ENCODE measurements around the gene CRTC3. TPM values are rescaled to one million over a fixed set of nuclear protein-coding genes. Genes with fewer than 3 reads are reported as not detected.
A peak's percentile ranks its signal among the peaks of the same experiment; 100 is the strongest.

Gene CRTC3
- total RNA-seq, 1 experiment from 2014 or later, result 27.7 TPM

GRCh38 chr15:90617668-90618097 lies 88.0 kb downstream of the CRTC3 start:
- Histone ChIP-seq H3K4me3 (ENCODE audit: low read length) (no peak overlapping the region), H3K27me3 (ENCODE audit: low read length) (no peaks in the 10 kb centered on the region), H3K36me3 (ENCODE audit: insufficient read depth, low read length) (0 out of 2 replicates have a peak, but pooled peaks cover 3% of the 10 kb centered on the region), H3K9me3 (ENCODE audit: low read length) (no peaks in the 10 kb centered on the region), H3K4me1 (ENCODE audit: low read length) (peaks cover 36% of the 10 kb centered on the region), H3K4me2 (ENCODE audit: low read depth, low read length, poor library complexity, severe bottlenecking) (no peak overlapping the region), H3K27ac (ENCODE audit: low read length) (no peak overlapping the region), H4K20me1 (ENCODE audit: insufficient read depth, low read depth, low read length) (no peaks in the 10 kb centered on the region), H2AFZ (ENCODE audit: low read length) (no peak overlapping the region), H3K9me2 (replicated peaks; ENCODE audit: insufficient read depth, low read length) (no peaks in the 10 kb centered on the region), H3K9ac (ENCODE audit: low read length) (no peak overlapping the region), H3K79me2 (ENCODE audit: low read length) (no peaks in the 10 kb centered on the region)
- DNase-seq, result no peak

- peaks cover 33% of the 10 kb centered on the region for H3K4me1 ChIP-seq (ENCODE audit: low read length)
- no peak overlapping the region for H3K4me3 ChIP-seq (ENCODE audit: low read length)
- DNase-seq, result no peak
- no peaks in the 10 kb centered on the region for H3K9me2 ChIP-seq (replicated peaks; ENCODE audit: insufficient read depth, low read length)
- no peaks in the 10 kb centered on the region for H3K9me3 ChIP-seq (ENCODE audit: low read length)
- H3K27me3 ChIP-seq (ENCODE audit: low read length), result no peaks in the 10 kb centered on the region
- no peak overlapping the region for H2AFZ ChIP-seq (ENCODE audit: low read length)
- H4K20me1 ChIP-seq (ENCODE audit: insufficient read depth, low read depth, low read length), result no peaks in the 10 kb centered on the region
- no peaks in the 10 kb centered on the region for H3K79me2 ChIP-seq (ENCODE audit: low read length)
- H3K36me3 ChIP-seq (ENCODE audit: insufficient read depth, low read length), result 0 out of 2 replicates have a peak, but pooled peaks cover 1% of the 10 kb centered on the region
- H3K4me2 ChIP-seq (ENCODE audit: low read depth, low read length, poor library complexity, severe bottlenecking), result no peak overlapping the region
- H3K9ac ChIP-seq (ENCODE audit: low read length), result no peak overlapping the region
- H3K27ac ChIP-seq (ENCODE audit: low read length), result no peak overlapping the region
These were observed 88.8 kb downstream of the CRTC3 start for GRCh38 chr15:90618330-90619125.

- Histone ChIP-seq H4K20me1 (ENCODE audit: insufficient read depth, low read depth, low read length) (no peaks in the 10 kb centered on the region), H3K9me3 (ENCODE audit: low read length) (no peaks in the 10 kb centered on the region), H3K27me3 (ENCODE audit: low read length) (no peaks in the 10 kb centered on the region), H3K4me1 (ENCODE audit: low read length) (peaks cover 27% of the 10 kb centered on the region), H3K27ac (ENCODE audit: low read length) (peak overlapping the region; percentile 71), H3K4me2 (ENCODE audit: low read depth, low read length, poor library complexity, severe bottlenecking) (peak overlapping the region; percentile 34), H3K4me3 (ENCODE audit: low read length) (no peak overlapping the region), H3K79me2 (ENCODE audit: low read length) (no peaks in the 10 kb centered on the region), H3K36me3 (ENCODE audit: insufficient read depth, low read length) (no peaks in the 10 kb centered on the region), H3K9ac (ENCODE audit: low read length) (0 out of 2 replicates have a peak overlapping the region, but pooled peaks have one; percentile 29), H3K9me2 (replicated peaks; ENCODE audit: insufficient read depth, low read length) (no peaks in the 10 kb centered on the region), H2AFZ (ENCODE audit: low read length) (no peak overlapping the region)
- DNase-seq, result no peak
These were observed 89.7 kb downstream of the CRTC3 start for GRCh38 chr15:90619468-90619867.

- Histone ChIP-seq H3K79me2 (ENCODE audit: low read length) (no peaks in the 10 kb centered on the region), H3K4me3 (ENCODE audit: low read length) (no peak overlapping the region), H3K4me1 (ENCODE audit: low read length) (peaks cover 27% of the 10 kb centered on the region), H4K20me1 (ENCODE audit: insufficient read depth, low read depth, low read length) (no peaks in the 10 kb centered on the region), H3K27me3 (ENCODE audit: low read length) (no peaks in the 10 kb centered on the region), H3K4me2 (ENCODE audit: low read depth, low read length, poor library complexity, severe bottlenecking) (peak overlapping the region; percentile 34), H3K9me2 (replicated peaks; ENCODE audit: insufficient read depth, low read length) (no peaks in the 10 kb centered on the region), H3K36me3 (ENCODE audit: insufficient read depth, low read length) (no peaks in the 10 kb centered on the region), H3K27ac (ENCODE audit: low read length) (peak overlapping the region; percentile 71), H3K9ac (ENCODE audit: low read length) (peak overlapping the region; percentile 29; the same call in 1 of the 2 replicates), H2AFZ (ENCODE audit: low read length) (no peak overlapping the region), H3K9me3 (ENCODE audit: low read length) (no peaks in the 10 kb centered on the region)
- DNase-seq, result no peak
These were observed 90.2 kb downstream of the CRTC3 start for GRCh38 chr15:90619939-90620338.

GRCh38 chr15:90620379-90621067 lies 90.8 kb downstream of the CRTC3 start:
- no peaks in the 10 kb centered on the region for H3K27me3 ChIP-seq (ENCODE audit: low read length)
- no peak overlapping the region for H3K4me3 ChIP-seq (ENCODE audit: low read length)
- H3K9ac ChIP-seq (ENCODE audit: low read length), result peak overlapping the region; percentile 3
- H3K27ac ChIP-seq (ENCODE audit: low read length), result peak overlapping the region; percentile 71
- H3K9me3 ChIP-seq (ENCODE audit: low read length), result no peaks in the 10 kb centered on the region
- no peak overlapping the region for H2AFZ ChIP-seq (ENCODE audit: low read length)
- no peaks in the 10 kb centered on the region for H3K79me2 ChIP-seq (ENCODE audit: low read length)
- H3K9me2 ChIP-seq (replicated peaks; ENCODE audit: insufficient read depth, low read length), result no peaks in the 10 kb centered on the region
- DNase-seq, result peak; percentile 60
- peak overlapping the region; percentile 34 for H3K4me2 ChIP-seq (ENCODE audit: low read depth, low read length, poor library complexity, severe bottlenecking)
- no peaks in the 10 kb centered on the region; the same call in 1 of the 2 replicates for H3K36me3 ChIP-seq (ENCODE audit: insufficient read depth, low read length)
- no peaks in the 10 kb centered on the region for H4K20me1 ChIP-seq (ENCODE audit: insufficient read depth, low read depth, low read length)
- H3K4me1 ChIP-seq (ENCODE audit: low read length), result peaks cover 27% of the 10 kb centered on the region

- no peak overlapping the region for H3K9ac ChIP-seq (ENCODE audit: low read length)
- no peaks in the 10 kb centered on the region for H3K79me2 ChIP-seq (ENCODE audit: low read length)
- no peak overlapping the region for H3K4me2 ChIP-seq (ENCODE audit: low read depth, low read length, poor library complexity, severe bottlenecking)
- no peaks in the 10 kb centered on the region for H3K9me3 ChIP-seq (ENCODE audit: low read length)
- H3K4me1 ChIP-seq (ENCODE audit: low read length), result peaks cover 20% of the 10 kb centered on the region
- no peak for DNase-seq
- H3K36me3 ChIP-seq (ENCODE audit: insufficient read depth, low read length), result peaks cover 8% of the 10 kb centered on the region; the same call in 1 of the 2 replicates
- H3K27ac ChIP-seq (ENCODE audit: low read length), result no peak overlapping the region
- no peak overlapping the region for H2AFZ ChIP-seq (ENCODE audit: low read length)
- no peaks in the 10 kb centered on the region for H3K9me2 ChIP-seq (replicated peaks; ENCODE audit: insufficient read depth, low read length)
- no peaks in the 10 kb centered on the region for H4K20me1 ChIP-seq (ENCODE audit: insufficient read depth, low read depth, low read length)
- no peak overlapping the region for H3K4me3 ChIP-seq (ENCODE audit: low read length)
- H3K27me3 ChIP-seq (ENCODE audit: low read length), result no peaks in the 10 kb centered on the region
These were observed 94.1 kb downstream of the CRTC3 start for GRCh38 chr15:90623854-90624253.

- Histone ChIP-seq H3K4me1 (ENCODE audit: low read length) (peaks cover 14% of the 10 kb centered on the region), H3K4me2 (ENCODE audit: low read depth, low read length, poor library complexity, severe bottlenecking) (no peak overlapping the region), H3K27me3 (ENCODE audit: low read length) (no peaks in the 10 kb centered on the region), H3K36me3 (ENCODE audit: insufficient read depth, low read length) (peaks cover 14% of the 10 kb centered on the region; the same call in 1 of the 2 replicates), H3K9me2 (replicated peaks; ENCODE audit: insufficient read depth, low read length) (no peaks in the 10 kb centered on the region), H4K20me1 (ENCODE audit: insufficient read depth, low read depth, low read length) (no peaks in the 10 kb centered on the region), H3K9ac (ENCODE audit: low read length) (no peak overlapping the region), H3K79me2 (ENCODE audit: low read length) (no peaks in the 10 kb centered on the region), H2AFZ (ENCODE audit: low read length) (no peak overlapping the region), H3K9me3 (ENCODE audit: low read length) (no peaks in the 10 kb centered on the region), H3K27ac (ENCODE audit: low read length) (no peak overlapping the region), H3K4me3 (ENCODE audit: low read length) (no peak overlapping the region)
- DNase-seq, result no peak
These were observed 94.7 kb downstream of the CRTC3 start for GRCh38 chr15:90624278-90624981.

- Histone ChIP-seq H2AFZ (ENCODE audit: low read length) (no peak overlapping the region), H3K27me3 (ENCODE audit: low read length) (no peaks in the 10 kb centered on the region), H3K36me3 (ENCODE audit: insufficient read depth, low read length) (peaks cover 16% of the 10 kb centered on the region; the same call in 1 of the 2 replicates), H3K27ac (ENCODE audit: low read length) (no peak overlapping the region), H3K4me3 (ENCODE audit: low read length) (no peak overlapping the region), H3K9ac (ENCODE audit: low read length) (no peak overlapping the region), H3K9me2 (replicated peaks; ENCODE audit: insufficient read depth, low read length) (no peaks in the 10 kb centered on the region), H3K79me2 (ENCODE audit: low read length) (no peaks in the 10 kb centered on the region), H3K4me1 (ENCODE audit: low read length) (peaks cover 8% of the 10 kb centered on the region), H4K20me1 (ENCODE audit: insufficient read depth, low read depth, low read length) (no peaks in the 10 kb centered on the region), H3K9me3 (ENCODE audit: low read length) (no peaks in the 10 kb centered on the region), H3K4me2 (ENCODE audit: low read depth, low read length, poor library complexity, severe bottlenecking) (no peak overlapping the region)
- no peak for DNase-seq
These were observed 95.3 kb downstream of the CRTC3 start for GRCh38 chr15:90625037-90625436.
